Measurements from ENCODE around the gene HSPA14. TPM values are rescaled to one million over a fixed set of nuclear protein-coding genes. Genes with fewer than 3 reads are reported as not detected.
A peak's percentile ranks its signal among the peaks of the same experiment; 100 is the strongest.

Gene HSPA14
- total and polyA plus RNA-seq, 5 experiments from 2014 or later: 15.1 to 18.9 (median 17.6) TPM

DNA sequence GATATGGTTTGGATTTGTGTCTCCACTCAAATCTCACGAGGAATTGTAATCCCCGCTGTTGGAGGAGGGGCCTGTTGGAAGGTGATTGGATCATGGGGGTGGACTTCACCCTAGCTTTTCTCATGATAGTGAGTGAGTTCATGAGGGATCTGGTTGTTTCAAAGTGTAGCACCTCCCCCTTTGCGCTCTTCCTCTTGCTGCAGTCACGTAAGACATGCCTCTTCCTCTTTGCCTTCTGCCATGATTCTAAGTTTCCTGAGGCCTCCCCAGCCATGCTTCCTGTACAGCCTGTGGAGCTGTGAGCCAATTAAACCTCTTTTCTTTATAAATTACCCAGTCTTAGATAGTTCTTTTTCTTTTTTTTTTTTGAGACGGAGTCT is 17.3 kb upstream of the HSPA14 start:
- POLR2A ChIA-PET: no interaction called here
- Mint-ChIP-seq H3K36me3 (no peaks in the 10 kb centered on the region), H3K4me1 (peaks cover 2 to 11% (median 5%) of the 10 kb centered on the region in 4 donors), H3K9me3 (no peaks in the 10 kb centered on the region), H3K27me3 (no peaks in the 10 kb centered on the region), H3K4me3 (no peak overlapping the region), H3K27ac (no peak overlapping the region)
- no peak for DNase-seq
- no peak for ATAC-seq

DNA sequence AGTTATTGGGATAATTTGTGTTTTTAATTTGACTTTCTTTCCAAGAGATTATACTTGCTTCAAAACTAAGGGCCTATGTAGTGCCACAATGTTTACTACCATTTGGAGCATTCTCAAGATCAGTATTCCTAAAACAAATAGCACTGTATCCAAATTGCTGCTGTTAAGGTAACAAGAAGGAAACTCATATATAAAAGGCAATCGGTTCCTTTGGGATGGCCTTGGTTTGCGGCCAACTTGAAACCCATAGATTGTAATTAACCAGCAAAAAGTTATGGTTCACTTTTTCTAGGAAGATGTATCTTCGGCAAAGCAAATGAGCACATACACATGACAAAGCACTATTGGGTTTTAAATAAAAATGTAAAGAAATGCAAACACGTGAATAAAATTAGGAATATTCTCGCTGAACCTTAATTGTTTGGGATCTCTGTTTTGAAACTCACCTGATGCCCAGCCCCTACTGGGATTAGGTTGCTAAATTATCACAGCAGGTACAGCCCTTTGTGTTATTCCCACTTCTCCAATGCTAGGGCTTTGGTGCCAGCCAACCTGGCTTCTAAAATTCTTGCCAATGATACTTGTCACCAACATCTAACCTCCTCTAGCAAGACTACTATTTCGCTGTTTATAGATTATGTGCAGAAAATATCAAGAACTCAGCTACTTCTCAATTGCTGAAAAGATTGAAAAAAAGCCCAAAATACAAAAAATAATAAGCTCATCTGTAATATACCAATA is 16.3 kb upstream of the HSPA14 start:
- H3K27ac Mint-ChIP-seq: no peak overlapping the region
- no peak for ATAC-seq
- peaks cover 3 to 11% (median 8%) of the 10 kb centered on the region in 4 donors for H3K4me1 Mint-ChIP-seq
- H3K36me3 Mint-ChIP-seq: peaks cover 0 to 3% (median 0%) of the 10 kb centered on the region in 3 donors
- no peaks in the 10 kb centered on the region for H3K27me3 Mint-ChIP-seq
- H3K4me3 Mint-ChIP-seq: no peak overlapping the region
- DNase-seq: no peak
- H3K9me3 Mint-ChIP-seq: no peaks in the 10 kb centered on the region
- POLR2A ChIA-PET: no interaction called here

- Mint-ChIP-seq H3K4me3 (no peak overlapping the region), H3K36me3 (peaks cover 0 to 3% (median 0%) of the 10 kb centered on the region in 3 donors), H3K9me3 (no peaks in the 10 kb centered on the region), H3K4me1 (peaks cover 3 to 11% (median 8%) of the 10 kb centered on the region in 4 donors), H3K27me3 (no peaks in the 10 kb centered on the region), H3K27ac (peak overlapping the region in 4 of 10 donors; percentile 14 to 44 (median 32))
- POLR2A ChIA-PET: interaction anchor here (0.6 to 1.0 kb wide), 6 partner anchors 14 to 281 kb away, joined by 3 to 4 read pairs (median 4); no protein-coding TSS in a partner anchor
- peak in 9 of 10 donors; percentile 5 to 65 (median 36) for DNase-seq
- ATAC-seq: peak; percentile 57 to 68
These were observed 15.0 kb upstream of the HSPA14 start for GRCh38 chr10:14822879-14823755.

DNA sequence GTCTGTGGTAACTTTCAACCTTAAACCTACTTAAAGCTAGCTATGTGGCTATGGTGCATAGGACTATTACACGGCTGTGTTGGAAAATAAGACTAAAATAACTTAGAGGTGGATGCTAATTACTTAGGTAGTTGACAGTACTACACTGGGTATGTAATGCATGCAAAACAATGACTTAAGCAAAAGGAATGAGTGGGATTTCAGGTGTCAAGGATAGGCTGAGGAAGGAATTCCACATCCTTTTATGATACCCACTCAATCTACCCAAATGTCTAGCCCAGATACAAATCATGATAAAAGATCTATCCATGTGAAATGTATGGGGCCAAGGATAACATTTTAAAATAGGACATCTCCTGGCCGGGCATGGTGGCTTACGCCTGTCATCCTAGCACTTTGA is 14.1 kb upstream of the HSPA14 start:
- POLR2A ChIA-PET: interaction anchor here (0.6 to 1.0 kb wide), 3 partner anchors 13 to 260 kb away, joined by 3 read pairs; no protein-coding TSS in a partner anchor

GRCh38 chr10:14826076-14826829 is 11.9 kb upstream of the HSPA14 start:
- DNase-seq: no peak
- ATAC-seq: no peak
- POLR2A ChIA-PET: interaction anchor here (0.6 to 0.8 kb wide), 2 partner anchors 102 to 221 kb away, joined by 4 to 6 read pairs; no protein-coding TSS in a partner anchor
- Mint-ChIP-seq H3K36me3 (peaks cover 0 to 3% (median 0%) of the 10 kb centered on the region in 3 donors), H3K27ac (peak overlapping the region in 2 of 10 donors; percentile 14 to 46), H3K27me3 (no peaks in the 10 kb centered on the region), H3K9me3 (no peaks in the 10 kb centered on the region), H3K4me3 (no peak overlapping the region), H3K4me1 (peaks cover 3 to 11% (median 5%) of the 10 kb centered on the region in 4 donors)

More for the DNA sequence above, 14.1 kb upstream of the HSPA14 start:
- DNase-seq: no peak
- Mint-ChIP-seq H3K4me3 (no peak overlapping the region), H3K9me3 (no peaks in the 10 kb centered on the region), H3K36me3 (peaks cover 0 to 3% (median 0%) of the 10 kb centered on the region in 3 donors), H3K4me1 (peaks cover 3 to 11% (median 8%) of the 10 kb centered on the region in 4 donors), H3K27ac (no peak overlapping the region), H3K27me3 (no peaks in the 10 kb centered on the region)
- no peak for ATAC-seq

DNA sequence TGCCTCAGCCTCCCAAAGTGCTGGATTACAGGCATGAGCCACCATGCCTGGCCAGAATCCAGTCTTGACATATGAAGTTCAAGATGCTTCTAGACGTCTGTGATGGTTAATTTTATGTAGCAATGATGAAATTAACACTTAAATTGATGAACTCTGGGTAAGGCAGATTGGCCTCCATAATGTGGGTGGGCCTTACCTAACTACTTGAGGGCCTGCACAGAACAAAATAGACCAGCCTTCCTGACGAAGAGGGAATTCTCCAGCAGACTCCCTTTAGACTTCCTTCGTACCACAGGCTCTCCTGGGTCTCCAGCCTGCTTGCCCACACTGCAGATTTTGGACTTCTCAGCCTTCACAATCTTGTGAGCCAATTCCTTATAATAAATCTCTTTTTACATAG is 5.0 kb upstream of the HSPA14 start:
- no peak for ATAC-seq

GRCh38 chr10:14836208-14836607 is 1.9 kb upstream of the HSPA14 start:
- no peaks in the 10 kb centered on the region for H3K9me3 Mint-ChIP-seq
- peak overlapping the region in 7 of 10 donors; percentile 5 to 98 (median 20) for H3K27ac Mint-ChIP-seq
- H3K27me3 Mint-ChIP-seq: no peaks in the 10 kb centered on the region
- DNase-seq (no peak), ATAC-seq (no peak)
- H3K4me3 Mint-ChIP-seq: no peak overlapping the region
- H3K4me1 Mint-ChIP-seq: peaks cover 14 to 32% (median 24%) of the 10 kb centered on the region in 4 donors
- H3K36me3 Mint-ChIP-seq: peaks cover 4 to 24% (median 8%) of the 10 kb centered on the region in 3 donors
- POLR2A ChIA-PET: interaction anchor here (0.8 to 4.1 kb wide), 4 partner anchors 42 to 331 kb away, joined by 5 to 30 read pairs (median 16); partner anchors contain the start of genes DCLRE1C and SUV39H2

More for the DNA sequence above, 5.0 kb upstream of the HSPA14 start:
- H3K4me3 Mint-ChIP-seq: no peak overlapping the region
- no peak for DNase-seq
- no peaks in the 10 kb centered on the region for H3K27me3 Mint-ChIP-seq
- H3K27ac Mint-ChIP-seq: no peak overlapping the region
- H3K4me1 Mint-ChIP-seq: peaks cover 10 to 16% (median 11%) of the 10 kb centered on the region in 4 donors
- POLR2A ChIA-PET: no interaction called here
- H3K9me3 Mint-ChIP-seq: no peaks in the 10 kb centered on the region
- peaks cover 4 to 9% (median 5%) of the 10 kb centered on the region in 3 donors for H3K36me3 Mint-ChIP-seq

DNA sequence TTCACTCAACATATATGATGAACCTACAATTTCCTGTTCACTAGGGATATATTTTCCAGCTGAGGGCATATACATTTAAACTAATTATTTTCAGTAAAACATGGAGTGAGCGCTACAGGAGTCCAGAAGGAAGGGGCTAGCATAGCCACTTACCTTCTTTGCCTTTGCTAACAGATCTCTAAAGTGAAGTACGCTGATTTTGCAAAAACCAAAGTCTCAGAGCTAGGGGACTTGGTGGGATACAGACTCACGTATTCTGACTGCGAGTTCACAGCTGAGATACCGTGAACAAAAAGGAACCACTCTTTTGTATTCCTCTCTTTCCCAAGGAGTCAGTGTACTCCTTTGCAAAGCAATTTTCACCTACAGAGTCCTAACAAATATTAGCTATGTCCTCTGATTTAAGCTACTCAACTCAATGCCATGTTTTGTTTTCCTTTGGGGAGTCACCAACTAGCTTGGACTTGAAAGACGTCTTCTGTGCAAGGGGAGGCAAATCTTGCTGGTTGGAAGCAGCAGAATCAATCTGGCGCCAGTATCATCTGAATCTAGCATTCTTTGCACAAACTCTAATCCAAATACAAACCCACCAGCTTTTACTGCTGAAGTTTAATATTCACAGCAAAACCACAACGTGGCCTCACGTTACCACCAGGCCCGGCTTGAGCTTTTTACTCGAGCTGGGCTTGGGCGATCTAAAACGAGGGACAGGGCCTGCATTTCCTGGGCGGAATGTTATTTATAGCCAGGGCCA is 926 bp upstream of the HSPA14 start:
- POLR2A ChIA-PET: interaction anchor here (0.5 to 4.1 kb wide), 30 partner anchors 8 to 1488 kb away, joined by 3 to 30 read pairs (median 5); partner anchors contain the start of genes DCLRE1C, MEIG1 and SUV39H2
- ATAC-seq (no peak), DNase-seq (no peak)
- H3K4me3 Mint-ChIP-seq: peak overlapping the region; percentile 88 to 99 (median 94)
- no peaks in the 10 kb centered on the region for H3K9me3 Mint-ChIP-seq
- peaks cover 4 to 30% (median 10%) of the 10 kb centered on the region in 3 donors for H3K36me3 Mint-ChIP-seq
- H3K27me3 Mint-ChIP-seq: no peaks in the 10 kb centered on the region
- H3K4me1 Mint-ChIP-seq: peaks cover 10 to 36% (median 26%) of the 10 kb centered on the region in 4 donors
- peak overlapping the region; percentile 95 to 99 (median 98) for H3K27ac Mint-ChIP-seq

DNA sequence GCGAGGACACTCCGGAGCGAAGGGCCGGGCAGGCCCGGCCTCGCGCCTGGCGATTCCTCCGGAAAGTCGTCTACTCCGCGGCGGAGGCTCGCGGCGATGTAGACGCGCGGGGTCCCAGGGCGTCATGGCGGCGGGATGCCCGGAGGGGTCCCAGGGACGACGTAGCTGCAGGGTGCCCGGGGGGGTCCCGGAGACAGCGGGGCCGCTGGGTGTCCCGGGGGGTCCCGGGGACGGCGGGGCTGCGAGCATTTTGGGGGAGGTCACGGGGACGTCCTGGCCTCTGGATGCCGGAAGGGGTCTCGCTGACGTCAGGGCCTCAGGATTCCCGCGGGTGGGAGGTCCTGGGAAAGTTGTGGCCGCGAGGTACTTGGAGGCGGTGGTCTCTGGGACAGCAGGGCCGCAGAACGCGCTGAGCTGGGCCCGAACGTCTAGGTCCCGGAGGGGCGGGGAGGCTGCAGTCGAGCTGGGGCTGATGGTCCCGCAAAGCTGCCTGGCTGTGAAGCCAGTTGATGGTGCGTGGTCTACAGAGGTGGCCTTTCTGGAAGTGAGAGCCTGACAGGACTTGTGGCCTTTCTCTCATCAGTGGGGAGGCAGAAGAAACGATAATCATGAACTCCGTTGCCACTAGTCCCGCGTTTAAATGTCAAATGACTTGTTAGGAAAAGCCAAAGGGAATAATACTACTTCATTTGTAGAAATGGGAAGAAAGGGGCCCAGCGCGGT is 637 bp downstream of the HSPA14 start:
- Mint-ChIP-seq H3K9me3 (no peaks in the 10 kb centered on the region), H3K27ac (peak overlapping the region; percentile 95 to 99 (median 98)), H3K4me3 (peak overlapping the region; percentile 88 to 99 (median 94)), H3K36me3 (peaks cover 0 to 41% (median 5%) of the 10 kb centered on the region in 3 donors), H3K27me3 (no peaks in the 10 kb centered on the region), H3K4me1 (peaks cover 11 to 41% (median 28%) of the 10 kb centered on the region in 4 donors)
- POLR2A ChIA-PET: interaction anchor here (0.9 to 4.1 kb wide), 19 partner anchors 9 to 1489 kb away, joined by 3 to 30 read pairs (median 6); partner anchors contain the start of genes DCLRE1C, MEIG1 and SUV39H2
- ATAC-seq: peak; percentile 3 to 10
- peak in 9 of 10 donors; percentile 6 to 32 (median 22) for DNase-seq

DNA sequence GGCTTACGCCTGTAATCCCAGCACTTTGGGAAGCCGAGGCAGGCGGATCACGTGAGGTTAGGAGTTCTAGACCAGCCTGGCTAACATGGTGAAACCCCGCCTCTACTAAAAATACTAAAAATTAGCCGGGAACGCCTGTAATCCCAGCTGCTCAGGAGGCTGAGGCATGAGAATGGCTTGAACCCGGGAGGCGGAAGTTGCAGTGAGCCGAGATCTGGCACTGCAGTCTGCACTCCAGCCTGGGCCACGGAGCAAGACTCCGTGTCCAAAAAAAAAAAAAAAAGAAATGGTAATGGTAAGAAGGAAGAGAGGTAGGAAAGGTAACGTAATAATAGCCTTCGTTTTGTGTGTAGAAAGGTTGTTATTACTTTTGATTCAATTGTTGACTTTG is 1.2 kb downstream of the HSPA14 start:
- H3K9me3 Mint-ChIP-seq: no peaks in the 10 kb centered on the region
- H3K36me3 Mint-ChIP-seq: peaks cover 0 to 46% (median 8%) of the 10 kb centered on the region in 3 donors
- H3K27me3 Mint-ChIP-seq: no peaks in the 10 kb centered on the region
- H3K4me3 Mint-ChIP-seq: peak overlapping the region; percentile 87 to 99 (median 94)
- POLR2A ChIA-PET: interaction anchor here (0.9 to 4.1 kb wide), 4 partner anchors 39 to 270 kb away, joined by 3 to 30 read pairs (median 18); partner anchors contain the start of gene SUV39H2
- DNase-seq (no peak), ATAC-seq (no peak)
- peak overlapping the region; percentile 25 to 98 (median 96) for H3K27ac Mint-ChIP-seq
- peaks cover 11 to 47% (median 28%) of the 10 kb centered on the region in 4 donors for H3K4me1 Mint-ChIP-seq
